Measurements from ENCODE around the gene ATRNL1.

ATRNL1 gene

DNA sequence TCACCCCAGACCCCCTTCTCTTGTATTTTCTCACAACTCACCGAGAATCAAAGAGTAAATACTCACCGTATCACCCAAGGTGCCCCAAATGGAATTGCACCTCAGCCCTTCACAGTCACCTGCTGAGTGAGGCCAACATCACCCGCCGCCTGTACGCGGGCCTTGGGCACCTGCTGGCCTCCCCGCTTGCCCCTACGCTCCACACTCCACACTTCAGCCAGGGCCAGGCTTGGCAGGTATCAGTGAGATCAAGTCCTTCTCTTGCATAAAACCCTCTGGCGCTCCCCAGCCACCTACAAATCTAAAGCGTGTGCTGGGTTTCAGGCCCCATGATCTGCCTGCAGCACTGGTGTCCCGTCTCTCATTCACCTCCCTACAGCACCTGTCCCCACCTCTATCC lies 879.3 kb downstream of the ATRNL1 start:
- in situ Hi-C loops (cut with MboI; ENCODE audit: low sequenced_read_pairs) = no loop called here

DNA sequence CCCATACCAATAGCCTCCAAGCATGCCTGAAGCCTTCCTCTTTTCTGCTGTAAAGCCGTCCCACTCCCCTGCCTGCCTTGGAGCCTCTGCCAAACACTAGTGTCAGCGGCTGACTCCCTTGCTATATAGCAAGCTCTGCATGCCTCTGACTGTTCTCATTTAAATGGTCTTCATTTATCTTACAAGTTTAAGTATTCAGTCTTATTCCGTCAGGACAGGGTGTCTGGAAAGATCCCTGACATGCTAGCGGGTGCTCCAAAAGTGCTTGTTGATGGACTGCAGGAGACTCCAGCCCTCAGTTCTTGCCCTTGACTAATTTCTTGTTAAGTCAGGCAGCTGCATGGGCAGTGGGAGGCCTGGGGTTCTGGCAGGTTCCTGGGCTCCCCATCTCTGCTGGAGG lies 881.2 kb downstream of the ATRNL1 start:
- in situ Hi-C loops (cut with MboI; ENCODE audit: low sequenced_read_pairs) = no loop called here

DNA sequence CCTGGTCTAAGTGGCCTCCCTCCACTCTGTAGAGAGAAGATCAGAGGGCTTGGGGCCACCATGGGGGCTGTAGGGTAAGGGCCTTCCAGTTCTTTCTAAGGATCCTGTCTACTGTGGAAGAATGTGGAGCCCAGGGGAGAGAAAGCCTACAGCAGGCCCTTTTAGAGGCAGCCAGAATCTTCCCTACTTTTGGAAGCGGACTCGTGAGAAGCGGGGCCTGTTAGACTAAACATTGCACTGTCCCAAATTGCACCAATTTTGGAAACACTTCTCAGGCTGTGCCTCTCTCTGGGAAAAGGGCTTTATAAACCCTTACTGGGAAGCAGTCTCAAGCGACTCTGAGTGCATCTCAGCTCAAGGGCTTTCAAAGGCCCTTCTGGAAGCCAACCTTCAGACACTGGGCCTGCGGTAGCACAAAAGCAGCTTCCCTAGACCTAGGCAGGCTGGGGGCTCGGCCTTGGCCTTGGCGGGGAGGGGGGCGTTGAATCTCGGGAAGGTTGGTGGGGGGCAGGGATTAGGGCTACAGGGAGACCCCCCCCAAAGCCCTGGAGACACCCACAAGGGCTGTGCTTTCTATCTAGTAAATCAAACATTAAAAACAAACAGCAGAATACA lies 881.8 kb downstream of the ATRNL1 start:
- in situ Hi-C loops (cut with MboI; ENCODE audit: low sequenced_read_pairs) = no loop called here

DNA sequence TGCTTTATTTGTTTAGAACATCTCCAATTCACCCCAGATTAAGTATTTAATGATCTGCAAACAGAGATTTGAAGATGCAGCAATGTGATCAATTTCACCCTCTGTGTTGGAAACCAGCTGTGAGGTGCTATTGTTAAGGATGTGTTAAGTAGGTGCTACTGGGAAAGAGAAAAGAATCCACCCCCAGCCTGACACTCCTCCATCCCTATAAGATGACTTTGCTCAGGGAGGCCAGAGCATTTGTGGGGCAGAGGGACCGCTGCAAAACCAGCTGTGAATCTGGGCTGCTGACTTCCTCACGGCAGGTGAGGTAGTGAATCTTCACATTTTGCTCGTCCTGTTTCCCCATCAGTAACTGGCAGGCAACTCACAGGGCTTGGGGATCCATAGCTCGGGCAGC lies 882.3 kb downstream of the ATRNL1 start:
- in situ Hi-C loops (cut with MboI; ENCODE audit: low sequenced_read_pairs) = no loop called here

DNA sequence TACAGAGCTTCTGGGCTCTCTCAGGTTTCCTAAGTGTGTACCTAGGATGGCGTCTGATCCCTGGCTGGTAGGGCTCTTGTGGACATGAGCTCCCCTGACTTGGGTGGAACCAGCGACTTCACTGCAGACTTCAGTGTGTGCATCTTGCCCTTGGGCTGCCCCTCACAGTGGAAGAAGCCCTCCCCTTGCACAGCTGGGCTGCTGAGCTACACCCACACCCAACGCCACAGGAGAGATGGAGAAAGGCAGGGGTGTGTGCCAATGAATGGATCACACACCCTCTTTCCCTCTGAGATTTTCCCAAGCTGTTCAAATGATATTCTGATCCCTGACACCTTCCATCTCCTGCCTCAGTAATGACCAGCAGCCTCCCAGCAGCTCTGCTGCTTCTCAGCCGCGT lies 883.2 kb downstream of the ATRNL1 start:
- in situ Hi-C loops (cut with MboI; ENCODE audit: low sequenced_read_pairs) = no loop called here

DNA sequence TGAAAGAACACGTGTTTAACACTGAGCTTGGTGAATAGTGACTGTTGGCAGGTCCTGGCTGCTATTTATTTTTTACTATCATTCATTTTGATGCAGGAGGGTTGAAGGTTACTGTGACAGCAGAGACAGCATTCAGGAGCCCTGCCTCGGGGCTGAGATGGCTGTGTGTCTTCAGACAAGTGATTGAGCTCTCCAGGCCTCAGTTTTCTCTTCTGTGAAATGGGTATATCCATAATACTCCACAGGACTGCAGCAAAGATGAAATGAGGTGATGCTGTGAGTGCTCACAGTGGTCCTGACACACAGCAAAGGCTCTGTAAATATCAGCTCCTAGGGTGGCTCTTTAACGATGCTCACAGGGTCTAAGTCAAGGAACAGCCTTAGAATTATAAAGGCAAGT lies 884.7 kb downstream of the ATRNL1 start:
- in situ Hi-C loops (cut with MboI; ENCODE audit: low sequenced_read_pairs) = no loop called here

DNA sequence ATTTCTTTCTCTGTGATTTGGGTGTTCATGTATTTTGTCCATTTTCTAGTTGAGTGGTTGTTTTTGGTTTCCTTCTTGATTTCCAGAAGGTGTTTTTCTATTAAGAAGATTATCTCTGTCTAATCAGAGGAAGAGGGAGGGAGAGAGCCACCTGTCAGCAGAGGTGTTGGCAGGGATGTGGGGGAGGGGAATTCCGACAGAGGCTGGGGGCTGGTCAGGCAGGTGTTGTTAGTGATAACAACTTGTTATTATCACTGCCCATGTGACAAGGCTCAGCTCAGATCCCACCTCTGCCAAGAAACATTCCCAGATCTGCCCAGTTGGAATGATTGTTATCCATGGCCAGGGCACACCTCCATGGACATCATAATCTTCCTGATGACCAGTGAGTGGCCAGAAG lies 886.4 kb downstream of the ATRNL1 start:
- in situ Hi-C loops (cut with MboI; ENCODE audit: low sequenced_read_pairs) = no loop called here

DNA sequence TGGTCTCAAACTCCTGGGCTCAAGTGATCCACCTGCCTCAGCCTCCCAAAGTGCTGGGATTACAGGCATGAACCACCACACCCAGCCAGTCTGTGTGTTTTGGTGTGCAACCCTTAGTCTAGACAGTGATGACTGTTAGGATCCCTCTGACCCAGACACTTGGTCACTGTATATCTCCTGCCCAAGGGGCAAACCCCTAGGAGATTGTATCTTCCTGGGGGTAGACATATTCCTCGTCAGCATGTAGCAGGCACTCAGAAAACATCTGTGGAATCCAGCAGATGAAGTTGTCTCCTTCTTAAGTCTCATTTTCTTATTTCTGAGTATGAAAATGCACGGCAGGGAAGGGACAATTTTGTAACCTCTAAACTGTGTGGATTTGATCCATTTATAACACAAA lies 887.3 kb downstream of the ATRNL1 start:
- in situ Hi-C loops (cut with MboI; ENCODE audit: low sequenced_read_pairs) = no loop called here

DNA sequence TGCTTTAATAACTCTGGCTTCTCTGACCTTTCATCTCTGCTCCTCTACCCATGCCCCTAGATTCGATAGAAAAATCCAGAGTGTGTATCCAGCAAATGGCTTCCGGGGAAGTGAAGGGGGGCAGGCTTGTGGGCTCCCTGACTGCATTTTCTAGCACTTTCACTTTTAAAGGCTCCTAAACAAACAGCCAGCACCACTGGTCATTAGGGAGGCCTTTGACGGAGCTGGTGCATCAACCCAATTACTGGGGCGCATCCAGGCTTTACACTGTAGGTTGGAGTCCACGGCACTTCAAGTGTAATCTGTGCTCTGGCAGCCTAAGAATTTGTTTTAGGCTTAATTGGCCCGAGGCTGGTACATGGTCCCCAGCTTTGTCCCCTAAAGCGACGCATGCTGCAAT lies 887.9 kb downstream of the ATRNL1 start:
- in situ Hi-C loops (cut with MboI; ENCODE audit: low sequenced_read_pairs) = no loop called here

DNA sequence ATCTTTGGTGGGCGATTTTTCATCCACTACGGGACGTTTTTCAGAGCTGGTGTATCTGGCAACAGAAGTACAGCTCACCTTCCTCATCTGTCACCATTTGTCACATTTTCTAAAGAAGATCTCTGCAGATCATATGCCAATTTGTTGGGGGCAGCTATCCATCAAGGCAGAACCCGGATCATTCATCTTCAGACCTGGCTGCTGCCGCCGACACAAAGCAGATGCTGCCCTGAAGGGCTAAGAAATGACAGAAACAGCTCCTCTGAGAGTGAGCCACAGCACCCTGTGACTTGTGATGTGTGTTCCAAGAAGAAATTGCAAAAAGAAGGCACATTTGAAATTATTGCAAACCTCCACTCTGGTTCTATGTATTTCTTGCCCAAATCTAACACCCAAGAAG lies 888.9 kb downstream of the ATRNL1 start:
- in situ Hi-C loops (cut with MboI; ENCODE audit: low sequenced_read_pairs) = no loop called here

DNA sequence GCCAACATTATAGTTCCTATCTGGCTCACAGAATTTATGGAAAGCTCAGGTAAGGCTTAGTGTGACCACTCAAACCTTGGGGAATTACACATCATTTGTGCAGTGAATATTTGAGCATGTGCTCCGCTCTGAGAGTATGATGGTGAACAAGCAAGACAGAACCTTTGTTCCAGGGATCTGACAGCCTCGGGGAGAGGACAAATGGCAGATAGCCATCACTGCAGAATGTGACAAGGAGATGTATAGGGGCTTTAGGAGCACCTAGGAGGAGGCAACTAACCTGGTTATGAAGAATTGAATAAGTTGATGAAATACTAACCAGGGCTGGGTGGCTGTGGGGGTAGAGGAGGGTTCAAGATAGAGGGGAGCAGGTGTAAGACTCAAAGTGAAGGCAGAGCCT lies 889.4 kb downstream of the ATRNL1 start:
- in situ Hi-C loops (cut with MboI; ENCODE audit: low sequenced_read_pairs) = no loop called here

DNA sequence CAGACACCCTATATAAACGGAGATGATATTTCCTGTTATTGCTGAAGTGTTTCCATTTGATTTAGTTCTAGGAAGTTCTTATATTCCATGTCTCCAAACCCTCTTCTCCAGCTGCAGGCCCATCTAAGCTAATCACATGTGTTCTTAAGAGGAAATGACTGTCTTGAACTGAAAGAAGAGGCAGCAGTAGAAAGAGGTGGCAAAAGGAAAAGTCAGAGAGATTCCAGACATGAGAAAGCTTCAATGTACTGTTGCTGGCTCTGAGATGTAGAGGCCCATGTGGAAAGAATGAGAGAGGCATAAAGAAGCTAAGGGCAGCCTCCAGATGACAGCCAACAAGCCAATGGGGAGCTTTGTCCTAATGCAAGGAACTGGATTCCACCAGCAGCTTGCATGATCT lies 892.6 kb downstream of the ATRNL1 start:
- in situ Hi-C loops (cut with MboI; ENCODE audit: low sequenced_read_pairs) = no loop called here

DNA sequence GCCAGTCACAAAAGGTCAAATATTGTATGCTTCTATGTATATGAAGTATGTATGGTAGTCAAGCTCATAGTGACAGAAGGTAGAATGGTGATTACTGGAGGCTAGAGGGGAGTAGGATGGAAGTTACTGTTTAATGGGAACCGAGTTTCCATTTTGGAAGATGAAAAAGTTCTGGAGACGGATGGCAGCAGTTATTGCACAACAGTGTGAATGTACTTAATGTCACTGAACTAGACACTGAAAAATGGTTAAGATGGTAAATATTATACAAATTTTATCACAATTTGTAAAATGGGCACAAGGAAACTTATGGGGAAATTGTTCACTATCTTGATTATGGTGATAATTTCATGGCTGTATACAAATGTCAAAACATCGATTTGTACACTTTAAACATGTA lies 895.2 kb downstream of the ATRNL1 start:
- in situ Hi-C loops (cut with MboI; ENCODE audit: low sequenced_read_pairs) = no loop called here

DNA sequence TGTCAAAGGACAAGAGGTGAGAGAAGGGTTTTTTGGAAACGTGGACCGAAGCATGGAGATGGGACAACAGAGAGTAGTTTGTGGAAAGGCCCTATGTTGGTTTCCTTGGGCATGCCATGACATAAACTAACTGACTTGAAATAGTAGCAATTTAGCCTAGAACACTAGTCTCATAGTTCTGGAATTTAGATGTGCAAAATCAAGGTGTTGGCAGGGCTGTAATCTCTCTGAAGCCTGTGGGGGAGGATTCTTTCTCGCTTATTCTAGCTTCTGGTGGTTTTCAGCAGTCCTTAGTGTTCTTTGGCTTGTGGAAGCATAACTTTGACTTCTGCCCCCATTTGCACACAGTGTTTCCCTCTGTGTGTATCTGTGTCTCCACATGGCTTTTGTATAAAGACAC lies 896.5 kb downstream of the ATRNL1 start:
- in situ Hi-C loops (cut with MboI; ENCODE audit: low sequenced_read_pairs) = no loop called here

DNA sequence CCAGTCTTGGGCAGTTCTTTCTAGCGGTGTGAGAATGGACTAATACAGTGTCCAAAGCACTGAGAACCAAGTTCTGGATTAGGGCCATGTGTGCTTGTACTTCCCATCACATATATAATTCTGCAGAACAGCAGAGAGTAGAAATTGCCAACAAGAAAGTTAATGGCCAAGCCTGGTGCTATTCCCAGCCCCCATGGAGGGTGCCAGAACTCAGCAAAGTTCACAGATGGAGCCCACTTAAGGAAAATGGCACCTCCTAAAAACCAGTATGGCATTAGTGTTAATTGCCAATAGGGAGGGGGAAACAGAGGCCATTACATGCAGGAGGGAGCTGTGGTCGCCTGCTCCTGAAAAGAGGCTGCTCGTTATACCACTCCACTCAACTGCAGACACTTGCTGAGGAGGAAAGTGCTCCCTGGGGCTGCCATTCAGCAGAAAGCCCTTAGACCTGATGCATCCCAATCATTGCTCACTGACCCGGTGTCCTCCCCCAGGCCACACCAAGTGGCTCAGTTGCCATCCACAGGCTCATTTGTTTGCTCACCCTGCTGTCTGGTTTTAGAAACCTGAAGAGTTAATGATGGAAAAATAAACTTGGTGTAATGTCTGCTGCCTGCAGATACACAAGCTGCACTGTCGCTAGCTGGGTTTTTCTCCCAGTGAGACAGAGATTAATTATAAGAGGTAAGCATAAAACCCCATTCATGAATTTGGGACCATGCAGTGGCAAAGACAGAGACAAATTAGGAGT lies 899.2 kb downstream of the ATRNL1 start:
- in situ Hi-C loops (cut with MboI; ENCODE audit: low sequenced_read_pairs) = no loop called here

DNA sequence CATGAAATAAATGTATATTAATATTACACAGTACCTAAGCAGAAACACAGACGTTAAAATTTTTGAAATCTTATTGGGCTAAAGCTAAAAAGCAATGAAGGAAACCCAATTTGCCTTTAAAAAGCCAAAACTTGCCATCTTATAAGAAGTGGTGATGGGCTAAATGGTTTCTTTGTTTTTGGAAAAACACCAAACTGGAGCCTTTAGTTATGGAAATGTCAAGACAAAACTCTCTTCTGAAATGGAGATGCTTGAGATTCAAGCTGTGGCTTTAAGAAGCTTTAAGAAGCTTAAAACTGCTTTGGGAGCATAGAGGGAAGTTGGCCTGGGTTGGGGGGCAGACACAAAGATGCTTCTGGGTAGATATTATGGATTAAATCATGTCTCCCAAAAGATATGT lies 902.9 kb downstream of the ATRNL1 start:
- in situ Hi-C loops (cut with MboI; ENCODE audit: low sequenced_read_pairs) = no loop called here

DNA sequence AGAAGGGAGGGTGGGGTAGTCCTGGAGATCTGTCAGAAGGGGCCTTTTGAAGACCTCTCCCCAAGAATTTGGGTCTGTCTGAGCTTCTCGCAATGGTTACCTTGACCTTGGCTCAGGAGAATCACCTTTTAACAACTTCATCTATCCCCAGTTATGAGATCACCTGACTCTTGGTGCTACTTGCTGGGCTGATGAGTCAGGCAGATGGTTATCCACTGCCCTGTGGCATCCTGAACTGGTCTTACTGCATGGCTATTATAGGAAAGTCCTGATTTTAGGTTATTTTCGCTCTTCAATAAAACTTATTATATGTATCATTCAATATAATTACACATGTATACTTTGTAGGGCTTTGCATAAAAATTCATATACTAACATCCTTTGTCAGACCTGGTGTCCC lies 905.1 kb downstream of the ATRNL1 start:
- in situ Hi-C loops (cut with MboI; ENCODE audit: low sequenced_read_pairs) = no loop called here

Measured in hTERT RPE-1 (cell line).